IMR-90 (cell line): ENCODE measurements around the gene DENND1B. TPM values are rescaled to one million over a fixed set of nuclear protein-coding genes. Genes with fewer than 3 reads are reported as not detected.
"Not testable (repeated sequence)": the region's sequence is repeated elsewhere in the genome, so short reads cannot be mapped to it uniquely, and the experiment has no call there.

Experiments
- ATAC-seq: fragments of 200-7000 bp; cut with Tn5 transposase; 2 replicates; pipeline ENCODE4 v1.9.1; 2020; ENCODE audit warnings: low read depth, mild to moderate bottlenecking, moderate library complexity
- BruUV-seq: library from RNA; stranded (reverse); fragments of 400-500 nt; replicated peaks from 2 replicates; lab custom pipeline; 2021; lab: Mats Ljungman, UMichigan
- CTCF ChIA-PET: fragments of 300-600 bp; formaldehyde crosslinking; extraction: SDS; loops from one replicate; lab custom pipeline; 2021; ENCODE audit warnings: antibody characterized with exemption; lab: Yijun Ruan, JAX
- POLR2A ChIA-PET: fragments of 300-600 bp; sonication (Branson Sonifier 250); formaldehyde crosslinking; loops from one replicate; lab custom pipeline; 2022; ENCODE audit warnings: antibody characterized with exemption; ENCODE audit not compliant: unreplicated experiment; lab: Charles Lee
- DNase-seq: peaks from one replicate; pipeline ENCODE4 v3.0.0; 2013
- H2AFZ ChIP-seq: replicated peaks from 2 replicates; pipeline ENCODE3; 2013; ENCODE audit warnings: low read length, mild to moderate bottlenecking; ENCODE audit not compliant: poor library complexity
- H2AK5ac ChIP-seq: 2 replicates; pipeline ENCODE4 v1.6.1; 2013; ENCODE audit warnings: low read depth, low read length, inconsistent platforms
- H2AK9ac ChIP-seq: replicated peaks from 2 replicates; pipeline ENCODE3; 2013; ENCODE audit warnings: mild to moderate bottlenecking, low read depth, low read length, moderate library complexity; ENCODE audit not compliant: poor library complexity
- H2BK120ac ChIP-seq: 2 replicates; pipeline ENCODE4 v1.6.1; 2013; ENCODE audit warnings: low read depth, low read length, inconsistent platforms
- H2BK15ac ChIP-seq: 3 replicates; pipeline ENCODE4 v1.6.1; 2013; ENCODE audit warnings: low read depth, low read length, inconsistent platforms
- H2BK20ac ChIP-seq: 2 replicates; pipeline ENCODE4 v1.6.1; 2013; ENCODE audit warnings: low read depth, mild to moderate bottlenecking, inconsistent platforms, low read length, moderate library complexity
- H2BK5ac ChIP-seq: 2 replicates; pipeline ENCODE4 v1.6.1; 2013; ENCODE audit warnings: mild to moderate bottlenecking, low read depth, low read length, inconsistent platforms; ENCODE audit not compliant: poor library complexity, severe bottlenecking
- H3K14ac ChIP-seq: replicated peaks from 2 replicates; pipeline ENCODE4 v1.6.1; 2013; ENCODE audit warnings: low read depth, low read length, inconsistent platforms
- H3K18ac ChIP-seq: 2 replicates; pipeline ENCODE4 v1.6.1; 2013; ENCODE audit warnings: low read depth, low read length, control low read depth
- H3K23ac ChIP-seq: 2 replicates; pipeline ENCODE4 v1.6.1; 2013; ENCODE audit warnings: low read depth, low read length, inconsistent platforms
- H3K27ac ChIP-seq: 2 replicates; pipeline ENCODE4 v1.5.1; 2013; ENCODE audit warnings: mild to moderate bottlenecking, control low read depth, low read length; ENCODE audit not compliant: insufficient read depth
- H3K27me3 ChIP-seq: 2 replicates; pipeline ENCODE4 v1.6.1; 2013; ENCODE audit warnings: low read length; ENCODE audit not compliant: control insufficient read depth, insufficient read depth
- H3K36me3 ChIP-seq: 2 replicates; pipeline ENCODE4 v1.6.1; 2013; ENCODE audit warnings: low read length, mixed read lengths; ENCODE audit not compliant: control insufficient read depth, insufficient read depth
- H3K4ac ChIP-seq: 2 replicates; pipeline ENCODE4 v1.6.1; 2013; ENCODE audit warnings: low read depth, low read length, inconsistent platforms
- H3K4me1 ChIP-seq: 2 replicates; pipeline ENCODE4 v1.6.1; 2013; ENCODE audit warnings: low read length, mixed read lengths; ENCODE audit not compliant: control insufficient read depth, insufficient read depth
- H3K4me2 ChIP-seq: 2 replicates; pipeline ENCODE4 v1.6.1; 2013; ENCODE audit warnings: low read depth, mild to moderate bottlenecking, control low read depth, low read length, moderate library complexity
- H3K4me3 ChIP-seq: 2 replicates; pipeline ENCODE4 v1.5.1; 2013; ENCODE audit warnings: low read depth, mild to moderate bottlenecking, control low read depth, low read length, moderate library complexity; ENCODE audit not compliant: insufficient read depth
- H3K56ac ChIP-seq: 2 replicates; pipeline ENCODE4 v1.6.1; 2013; ENCODE audit warnings: low read length, inconsistent platforms; ENCODE audit not compliant: insufficient read depth; ENCODE audit errors: extremely low read depth
- H3K79me1 ChIP-seq, 2 experiments: 2 replicates each; pipeline ENCODE4 v1.6.1; 2013; ENCODE audit warnings: low read length in 2 of 2, inconsistent platforms in 1 of 2, low read depth in 1 of 2
- H3K9ac ChIP-seq: 2 replicates; pipeline ENCODE4 v1.6.1; 2013; ENCODE audit warnings: low read depth, low read length, control low read depth
- H3K9me1 ChIP-seq: 2 replicates; pipeline ENCODE4 v1.6.1; 2013; ENCODE audit warnings: low read length, inconsistent platforms; ENCODE audit not compliant: insufficient read depth
- H3K9me3 ChIP-seq: 2 replicates; pipeline ENCODE4 v1.6.1; 2013; ENCODE audit warnings: low read length; ENCODE audit not compliant: control insufficient read depth, insufficient read depth
- H4K20me1 ChIP-seq: 2 replicates; pipeline ENCODE4 v1.6.1; 2013; ENCODE audit warnings: low read length, inconsistent platforms; ENCODE audit not compliant: insufficient read depth
- H4K5ac ChIP-seq: 2 replicates; pipeline ENCODE4 v1.6.1; 2013; ENCODE audit warnings: mild to moderate bottlenecking, low read depth, low read length, control low read depth
- H4K8ac ChIP-seq, 2 experiments: 2 replicates each; pipeline ENCODE4 v1.6.1; 2013; ENCODE audit warnings: low read depth in 2 of 2, low read length in 2 of 2, control low read depth in 1 of 2, inconsistent platforms in 1 of 2
- H4K91ac ChIP-seq: 2 replicates; pipeline ENCODE4 v1.6.1; 2013; ENCODE audit warnings: low read depth, low read length, inconsistent platforms; ENCODE audit not compliant: insufficient read depth
- BHLHE40 ChIP-seq: fragments of 150-350 bp; IDR thresholded peaks from 2 replicates; pipeline ENCODE4 v1.6.1; 2016; ENCODE audit warnings: mild to moderate bottlenecking, low read depth, low read length
- NFE2L2 ChIP-seq: fragments of 150-350 bp; IDR thresholded peaks from 2 replicates; pipeline ENCODE4 v1.6.1; 2016; ENCODE audit warnings: low read depth, mild to moderate bottlenecking, low read length
- WGBS, 2 experiments: methylation state at CpG; one replicate each; pipeline versions ENCODE4 v1.1.5 to v1.1.7; 2013; ENCODE audit warnings: missing lambda C conversion rate in 2 of 2; ENCODE audit not compliant: insufficient read length in 1 of 2; ENCODE audit errors: extremely low coverage in 2 of 2; 5-methylcytosine and 5-hydroxymethylcytosine counted together
- dilution Hi-C: fragments of 300-500 bp; cut with HindIII; formaldehyde crosslinking; loops from one replicate; pipeline ENCODE4 v1.14.3; 2018; ENCODE audit warnings: low sequenced_read_pairs; ENCODE audit not compliant: unreplicated experiment
- in situ Hi-C: fragments of 300-500 bp; cut with MboI; formaldehyde crosslinking; loops from 3 replicates; pipeline ENCODE4 v1.14.3; 2019; ENCODE audit warnings: low sequenced_read_pairs, inconsistent platforms, mixed read lengths
- intact Hi-C: fragments of 100-400 bp; cut with micrococcal nuclease; formaldehyde crosslinking; loops from 2 replicates; pipeline ENCODE4 v1.10.0; 2022
- polyA plus RNA-seq, 3 experiments: library from polyadenylated mRNA; depleted of rRNA; stranded (reverse); fragments of >200 nt; gene quantifications; 2 replicates each; pipeline ENCODE4 v1.2.3, GENCODE V29; 2012; ENCODE audit warnings: low replicate concordance in 1 of 3
- total RNA-seq: library from RNA; depleted of rRNA; stranded (reverse); fragments of >200 nt; gene quantifications from 2 replicates; pipeline ENCODE4 v1.2.3, GENCODE V29; 2012

Gene DENND1B
- total and polyA plus RNA-seq, 2 of the 4 experiments (the other 2 are of a cell fraction), result 4.0 to 24.2 TPM

GRCh38 chr1:197761654-197762053 lies 13.6 kb downstream of the DENND1B start:
- H3K14ac ChIP-seq, result no peak overlapping the region
- ATAC-seq (no peak), DNase-seq (no peak)
- no peak overlapping the region for H2BK5ac ChIP-seq
- H3K4ac ChIP-seq, result no peak overlapping the region
- peaks cover 11 to 39% of the 10 kb centered on the region in 2 experiments for H3K79me1 ChIP-seq
- H2BK20ac ChIP-seq, result no peak overlapping the region
- no peak overlapping the region for H3K18ac ChIP-seq
- no CpG with 5 or more reads among the region's 2 CpGs for WGBS, 2 experiments
- dilution Hi-C loops, result no loop called here
- H3K23ac ChIP-seq, result no peak overlapping the region
- intact Hi-C loops, result loop anchor here (2.0 kb wide), 1 partner anchor 13 kb away; no protein-coding TSS in a partner anchor
- CTCF ChIA-PET, result interaction anchor here (0.9 kb wide), 1 partner anchor 108 kb away, joined by 3 read pairs; no protein-coding TSS in a partner anchor
- peaks cover 2% of the 10 kb centered on the region; the same call in 1 of the 2 replicates for H3K4me1 ChIP-seq
- POLR2A ChIA-PET, result interaction anchor here (0.6 kb wide), 2 partner anchors 19 to 77 kb away, joined by 4 to 6 read pairs; no protein-coding TSS in a partner anchor
- H3K36me3 ChIP-seq, result no peaks in the 10 kb centered on the region
- no peaks in the 10 kb centered on the region for H3K27me3 ChIP-seq
- no peak overlapping the region for H2BK15ac ChIP-seq
- in situ Hi-C loops, result no loop called here
- H2AK9ac ChIP-seq, result no peak overlapping the region
- H3K4me3 ChIP-seq, result no peak overlapping the region
- no peak overlapping the region for H3K56ac ChIP-seq
- no peak overlapping the region for H2AFZ ChIP-seq
- H3K9me3 ChIP-seq, result no peaks in the 10 kb centered on the region
- H3K9me1 ChIP-seq, result no peaks in the 10 kb centered on the region; the same call in 1 of the 2 replicates
- no peak overlapping the region for H4K91ac ChIP-seq
- TF ChIP-seq NFE2L2, result no peak
- TF ChIP-seq BHLHE40, result no peak
- H4K5ac ChIP-seq, result no peak overlapping the region
- H3K9ac ChIP-seq, result no peak overlapping the region
- no peak overlapping the region for H3K27ac ChIP-seq
- no TSS peak for BruUV-seq
- no peak overlapping the region for H2AK5ac ChIP-seq
- no peak overlapping the region for H2BK120ac ChIP-seq
- no peak overlapping the region for H3K4me2 ChIP-seq
- H4K20me1 ChIP-seq, result peaks cover 3% of the 10 kb centered on the region; the same call in 1 of the 2 replicates
- no peak overlapping the region for H4K8ac ChIP-seq

GRCh38 chr1:197755553-197755952 lies 19.7 kb downstream of the DENND1B start:
- H4K20me1 ChIP-seq, H3K4me2 ChIP-seq, BruUV-seq, H3K36me3 ChIP-seq, H3K9ac ChIP-seq, H3K27me3 ChIP-seq, H4K5ac ChIP-seq, H2AFZ ChIP-seq, H2BK20ac ChIP-seq, H2BK120ac ChIP-seq, H3K4ac ChIP-seq, H3K9me1 ChIP-seq, H3K23ac ChIP-seq, H2AK9ac ChIP-seq, H3K4me3 ChIP-seq, H4K91ac ChIP-seq, H3K18ac ChIP-seq, H2BK15ac ChIP-seq, ATAC-seq, in situ Hi-C loops, H3K4me1 ChIP-seq, H3K27ac ChIP-seq, H4K8ac ChIP-seq, H3K9me3 ChIP-seq, intact Hi-C loops, H2BK5ac ChIP-seq, DNase-seq, dilution Hi-C loops, H3K14ac ChIP-seq, H2AK5ac ChIP-seq, H3K56ac ChIP-seq, POLR2A ChIA-PET: not testable (repeated sequence)
- CTCF ChIA-PET, result interaction anchor here (0.7 kb wide), 2 partner anchors 11 to 26 kb away, joined by 3 to 5 read pairs; no protein-coding TSS in a partner anchor
- peaks cover 4 to 34% of the 10 kb centered on the region in 2 experiments; a peak in 3 of 4 replicates for H3K79me1 ChIP-seq
- no CpG with 5 or more reads among the region's 4 CpGs for WGBS, 2 experiments
